DOHH2 (cell line): Measurements from ENCODE around the gene ISM2.

ENCODE experiments used
- H3F3A ChIP-seq: fragments of 200-600 bp; sonication (generic), shearing (Covaris generic); 2 replicates; pipeline ENCODE4 v1.6.0; 2016; ENCODE audit warnings: antibody characterized with exemption, mild to moderate bottlenecking; ENCODE audit not compliant: control insufficient read depth, insufficient read depth
- H3K27ac ChIP-seq: fragments of 200-600 bp; sonication (generic); 2 replicates; pipeline ENCODE4 v1.5.1; 2014; ENCODE audit warnings: low read depth, mild to moderate bottlenecking, low read length, moderate library complexity
- H3K27me3 ChIP-seq: fragments of 200-600 bp; sonication (generic); 2 replicates; pipeline ENCODE4 v1.6.1; 2014; ENCODE audit warnings: mild to moderate bottlenecking, low read length, mixed read lengths; ENCODE audit not compliant: control insufficient read depth
- H3K36me3 ChIP-seq: fragments of 200-600 bp; sonication (generic); 2 replicates; pipeline ENCODE4 v1.6.1; 2014; ENCODE audit warnings: mild to moderate bottlenecking, low read length, moderate library complexity, mixed read lengths; ENCODE audit not compliant: control insufficient read depth
- H3K4me1 ChIP-seq: fragments of 200-600 bp; sonication (generic); 2 replicates; pipeline ENCODE4 v1.6.1; 2014; ENCODE audit warnings: mild to moderate bottlenecking, low read length, mixed read lengths; ENCODE audit not compliant: control insufficient read depth
- H3K4me2 ChIP-seq: fragments of 200-600 bp; sonication (generic); 2 replicates; pipeline ENCODE4 v1.6.0; 2014; ENCODE audit warnings: mild to moderate bottlenecking, low read length, moderate library complexity
- H3K4me3 ChIP-seq: fragments of 200-600 bp; sonication (generic); 2 replicates; pipeline ENCODE4 v1.5.1; 2014; ENCODE audit warnings: mild to moderate bottlenecking, low read length, mixed read lengths
- H3K79me2 ChIP-seq: fragments of 200-600 bp; sonication (generic); 2 replicates; pipeline ENCODE4 v1.6.1; 2014; ENCODE audit warnings: mild to moderate bottlenecking, low read length, mixed read lengths; ENCODE audit not compliant: control insufficient read depth
- H3K9me2 ChIP-seq: fragments of 200-600 bp; sonication (generic); replicated peaks from 2 replicates; pipeline ENCODE4 v1.6.1; 2014; ENCODE audit warnings: mild to moderate bottlenecking, low read length, mixed read lengths; ENCODE audit not compliant: control insufficient read depth
- H3K9me3 ChIP-seq: fragments of 200-600 bp; sonication (generic); 2 replicates; pipeline ENCODE4 v1.6.1; 2014; ENCODE audit warnings: antibody characterized with exemption, low read length, mixed read lengths; ENCODE audit not compliant: control insufficient read depth, insufficient read depth
- H4K20me1 ChIP-seq: fragments of 200-600 bp; sonication (generic); 2 replicates; pipeline ENCODE4 v1.6.0; 2014; ENCODE audit warnings: low read depth, mild to moderate bottlenecking, antibody characterized with exemption, low read length, moderate library complexity; ENCODE audit not compliant: control insufficient read depth, insufficient read depth
- CTCF ChIP-seq: fragments of 200-600 bp; sonication (generic); IDR thresholded peaks from one replicate; pipeline ENCODE4 v1.5.1; 2014; ENCODE audit warnings: antibody characterized with exemption, mild to moderate bottlenecking, low read depth, low read length; ENCODE audit not compliant: poor library complexity, severe bottlenecking
- EZH2phosphoT487 ChIP-seq: fragments of 200-600 bp; sonication (generic); IDR thresholded peaks from 2 replicates; pipeline ENCODE4 v1.6.1; 2017; ENCODE audit warnings: borderline replicate concordance, mild to moderate bottlenecking, antibody characterized with exemption, low read length, moderate library complexity, mixed read lengths

ISM2 gene

GRCh38 chr14:77436042-77436441 lies 62.6 kb downstream of the ISM2 start:
- Histone ChIP-seq H3K79me2 (no peaks in the 10 kb centered on the region), H3F3A (no peaks in the 10 kb centered on the region), H3K36me3 (peaks cover 44% of the 10 kb centered on the region), H3K4me1 (no peaks in the 10 kb centered on the region), H4K20me1 (no peaks in the 10 kb centered on the region), H3K4me2 (no peak overlapping the region), H3K4me3 (no peak overlapping the region), H3K9me2 (no peaks in the 10 kb centered on the region), H3K9me3 (no peaks in the 10 kb centered on the region), H3K27ac (no peak overlapping the region), H3K27me3 (no peaks in the 10 kb centered on the region)
- no peak for TF ChIP-seq CTCF
- TF ChIP-seq EZH2phosphoT487 = no peak

DNA sequence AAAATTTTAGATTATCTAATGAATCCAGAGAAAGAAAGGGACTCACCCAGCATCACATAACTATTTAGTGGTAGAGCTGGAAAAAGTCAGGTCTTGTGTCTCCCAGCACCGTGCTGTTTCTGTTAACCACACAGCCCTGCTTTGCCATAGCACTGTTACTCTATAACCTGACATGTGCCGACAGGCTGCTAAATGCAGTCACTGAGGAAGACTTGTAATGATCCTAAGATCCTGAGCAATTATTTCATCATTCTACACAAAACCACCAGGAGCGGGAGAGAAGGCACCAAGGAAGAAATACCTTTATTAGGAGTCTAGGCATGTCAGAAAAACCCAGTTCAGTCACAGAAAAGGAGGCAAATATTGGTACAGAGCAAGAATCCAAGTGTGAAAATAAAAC lies 72.2 kb downstream of the ISM2 start:
- H3K4me2 ChIP-seq = no peak overlapping the region
- no peaks in the 10 kb centered on the region for H3F3A ChIP-seq
- H3K79me2 ChIP-seq = no peaks in the 10 kb centered on the region
- peaks cover 64% of the 10 kb centered on the region for H3K36me3 ChIP-seq
- no peaks in the 10 kb centered on the region for H3K9me2 ChIP-seq
- no peaks in the 10 kb centered on the region for H4K20me1 ChIP-seq
- no peaks in the 10 kb centered on the region for H3K27me3 ChIP-seq
- H3K27ac ChIP-seq = no peak overlapping the region
- no peak overlapping the region for H3K4me3 ChIP-seq
- TF ChIP-seq CTCF = no peak
- TF ChIP-seq EZH2phosphoT487 = no peak
- no peaks in the 10 kb centered on the region for H3K4me1 ChIP-seq
- no peaks in the 10 kb centered on the region for H3K9me3 ChIP-seq

DNA sequence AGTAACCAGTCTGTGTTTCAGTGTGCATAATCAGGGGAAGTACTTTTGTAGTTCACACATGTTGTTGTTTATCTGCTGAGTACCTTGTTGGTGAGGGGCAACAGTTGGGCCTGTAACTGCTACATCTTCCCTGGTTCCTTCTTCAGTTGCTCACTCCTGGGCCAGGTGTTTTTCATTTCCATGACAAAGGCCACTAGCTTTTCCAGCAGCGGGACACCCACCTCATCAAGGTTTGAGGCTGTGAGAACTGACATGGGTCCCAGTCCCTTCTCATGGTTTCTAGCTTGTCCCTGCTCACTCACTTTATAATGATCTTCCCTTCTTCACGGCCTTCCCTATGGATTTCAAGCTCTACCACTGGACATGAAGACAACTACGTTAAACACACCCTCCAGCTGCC lies 73.8 kb downstream of the ISM2 start:
- no peak overlapping the region for H3K4me2 ChIP-seq
- no peak overlapping the region for H3K27ac ChIP-seq
- H3K36me3 ChIP-seq = peaks cover 56% of the 10 kb centered on the region

More for the DNA sequence above, 73.8 kb downstream of the ISM2 start:
- H3K4me1 ChIP-seq = no peaks in the 10 kb centered on the region
- no peaks in the 10 kb centered on the region for H3K9me2 ChIP-seq
- no peak for TF ChIP-seq CTCF
- no peak for TF ChIP-seq EZH2phosphoT487
- H3K9me3 ChIP-seq = no peaks in the 10 kb centered on the region
- no peaks in the 10 kb centered on the region for H3K27me3 ChIP-seq
- no peaks in the 10 kb centered on the region for H3F3A ChIP-seq
- no peak overlapping the region for H3K4me3 ChIP-seq
- H3K79me2 ChIP-seq = no peaks in the 10 kb centered on the region
- no peaks in the 10 kb centered on the region for H4K20me1 ChIP-seq
